Activated T-cell treated with anti-CD3 and anti-CD28 coated beads for 1 hour (primary cell): Measurements from ENCODE around the gene CNOT4.
A peak's percentile ranks its signal among the peaks of the same experiment; 100 is the strongest.
"Not testable (repeated sequence)": the region's sequence is repeated elsewhere in the genome, so short reads cannot be mapped to it uniquely, and the experiment has no call there.

Experiments used
- DNase-seq: peaks from one replicate; pipeline ENCODE4 v3.0.0-alpha.2; 2020; ENCODE audit warnings: low read depth

The CNOT4 gene

GRCh38 chr7:135361788-135362187 is 148.1 kb downstream of the CNOT4 start:
- DNase-seq, result no peak

- DNase-seq, result no peak
Observed at GRCh38 chr7:135359615-135360014, 150.3 kb downstream of the CNOT4 start.

- DNase-seq, result no peak
Observed at GRCh38 chr7:135355377-135356048, 154.4 kb downstream of the CNOT4 start.

- no peak for DNase-seq
Observed at GRCh38 chr7:135353832-135354231, 156.1 kb downstream of the CNOT4 start.

- DNase-seq, result no peak
Observed at GRCh38 chr7:135352285-135352684, 157.6 kb downstream of the CNOT4 start.

- not testable (repeated sequence) for DNase-seq
Observed at GRCh38 chr7:135351070-135351469, 158.8 kb downstream of the CNOT4 start.

- no peak for DNase-seq
Observed at GRCh38 chr7:135349746-135350145, 160.2 kb downstream of the CNOT4 start.

- DNase-seq, result no peak
Observed at GRCh38 chr7:135348493-135348892, 161.4 kb downstream of the CNOT4 start.

- DNase-seq, result no peak
Observed at GRCh38 chr7:135343361-135343760, 166.5 kb downstream of the CNOT4 start.

- DNase-seq, result no peak
Observed at GRCh38 chr7:135342887-135343286, 167.0 kb downstream of the CNOT4 start.

- no peak for DNase-seq
Observed at GRCh38 chr7:135341049-135341448, 168.9 kb downstream of the CNOT4 start.

GRCh38 chr7:135337977-135338550 is 171.8 kb downstream of the CNOT4 start:
- DNase-seq, result no peak

- DNase-seq, result no peak
Observed at GRCh38 chr7:135337506-135337905, 172.4 kb downstream of the CNOT4 start.

- peak; percentile 1 for DNase-seq
Observed at GRCh38 chr7:135335628-135336139, 174.2 kb downstream of the CNOT4 start.

- no peak for DNase-seq
Observed at GRCh38 chr7:135334830-135335543, 174.9 kb downstream of the CNOT4 start.

GRCh38 chr7:135333946-135334345 is 176.0 kb downstream of the CNOT4 start:
- DNase-seq, result no peak

- no peak for DNase-seq
Observed at GRCh38 chr7:135333200-135333599, 176.7 kb downstream of the CNOT4 start.

- no peak for DNase-seq
Observed at GRCh38 chr7:135330088-135330487, 179.8 kb downstream of the CNOT4 start.

GRCh38 chr7:135328526-135328925 is 181.4 kb downstream of the CNOT4 start:
- DNase-seq, result no peak

GRCh38 chr7:135328053-135328452 is 181.8 kb downstream of the CNOT4 start:
- DNase-seq, result no peak

- DNase-seq, result no peak
Observed at GRCh38 chr7:135327458-135327857, 182.4 kb downstream of the CNOT4 start.

- no peak for DNase-seq
Observed at GRCh38 chr7:135326636-135327280, 183.1 kb downstream of the CNOT4 start.
